Measurements from ENCODE around the gene TBL2. TPM values are rescaled to one million over a fixed set of nuclear protein-coding genes. Genes with fewer than 3 reads are reported as not detected.
"Not testable (repeated sequence)": the region's sequence is repeated elsewhere in the genome, so short reads cannot be mapped to it uniquely, and the experiment has no call there.

TBL2 gene
- total RNA-seq, 1 donor from 2014 or later: 52.2 TPM

GRCh38 chr7:73560109-73560835, 18.1 kb downstream of the TBL2 start:
- no peak for DNase-seq (ENCODE audit: low spot score in 2 of 2, unreplicated experiment in 2 of 2)
- H3K27ac Mint-ChIP-seq: peak overlapping the region; percentile 5
- H3K9me3 Mint-ChIP-seq: no peaks in the 10 kb centered on the region
- H3K27me3 Mint-ChIP-seq (ENCODE audit: low read depth): no peaks in the 10 kb centered on the region
- no peaks in the 10 kb centered on the region for H3K36me3 Mint-ChIP-seq
- H3K4me3 Mint-ChIP-seq: no peak overlapping the region
- H3K4me1 Mint-ChIP-seq: peaks cover 15% of the 10 kb centered on the region
- no peak for TF ChIP-seq CTCF (IDR thresholded peaks at IDR 0.05; ENCODE audit: unreplicated experiment)

- peak within 1 kb of the TSS; percentile 95 for H3K27ac Mint-ChIP-seq
- H3K4me3 Mint-ChIP-seq: peak within 1 kb of the TSS; percentile 85
- H3K27me3 Mint-ChIP-seq (ENCODE audit: low read depth): no peaks in the 10 kb centered on the region
- peaks cover 17% of the 10 kb centered on the region for H3K4me1 Mint-ChIP-seq
- H3K9me3 Mint-ChIP-seq: no peaks in the 10 kb centered on the region
- H3K36me3 Mint-ChIP-seq: peaks cover 2% of the 10 kb centered on the region
- peak; percentile 62 to 79 for DNase-seq (ENCODE audit: low spot score in 2 of 2, unreplicated experiment in 2 of 2)
- TF ChIP-seq CTCF (IDR thresholded peaks at IDR 0.05; ENCODE audit: unreplicated experiment): no peak
Measured at GRCh38 chr7:73557397-73558257, 20.8 kb downstream of the TBL2 start, which contains the start of gene BCL7B. TSS of gene BCL7B (minus strand) at chr7:73557690. CDS start at chr7:73557578, 112 bp downstream.

GRCh38 chr7:73557108-73557396, 21.3 kb downstream of the TBL2 start:
- Mint-ChIP-seq H3K27me3 (ENCODE audit: low read depth) (no peaks in the 10 kb centered on the region), H3K27ac (peak overlapping the region; percentile 95), H3K4me1 (peaks cover 17% of the 10 kb centered on the region), H3K4me3 (peak overlapping the region; percentile 85), H3K9me3 (no peaks in the 10 kb centered on the region), H3K36me3 (peaks cover 4% of the 10 kb centered on the region)
- TF ChIP-seq CTCF (IDR thresholded peaks at IDR 0.05; ENCODE audit: unreplicated experiment): no peak
- peak; percentile 84 to 87 for DNase-seq (ENCODE audit: low spot score in 2 of 2, unreplicated experiment in 2 of 2)

- peak overlapping the region; percentile 95 for H3K27ac Mint-ChIP-seq
- no peaks in the 10 kb centered on the region for H3K27me3 Mint-ChIP-seq (ENCODE audit: low read depth)
- no peaks in the 10 kb centered on the region for H3K9me3 Mint-ChIP-seq
- peaks cover 5% of the 10 kb centered on the region for H3K36me3 Mint-ChIP-seq
- no peak for TF ChIP-seq CTCF (IDR thresholded peaks at IDR 0.05; ENCODE audit: unreplicated experiment)
- H3K4me3 Mint-ChIP-seq: peak overlapping the region; percentile 85
- DNase-seq (ENCODE audit: low spot score in 2 of 2, unreplicated experiment in 2 of 2): no peak
- peaks cover 17% of the 10 kb centered on the region for H3K4me1 Mint-ChIP-seq
Measured at GRCh38 chr7:73556208-73557107, 21.9 kb downstream of the TBL2 start.

GRCh38 chr7:73555411-73555982, 22.9 kb downstream of the TBL2 start:
- DNase-seq (ENCODE audit: low spot score in 2 of 2, unreplicated experiment in 2 of 2): no peak
- no peak for TF ChIP-seq CTCF (IDR thresholded peaks at IDR 0.05; ENCODE audit: unreplicated experiment)
- H3K9me3 Mint-ChIP-seq: no peaks in the 10 kb centered on the region
- peak overlapping the region; percentile 85 for H3K4me3 Mint-ChIP-seq
- peaks cover 9% of the 10 kb centered on the region for H3K36me3 Mint-ChIP-seq
- H3K27ac Mint-ChIP-seq: peak overlapping the region; percentile 95
- peaks cover 17% of the 10 kb centered on the region for H3K4me1 Mint-ChIP-seq
- no peaks in the 10 kb centered on the region for H3K27me3 Mint-ChIP-seq (ENCODE audit: low read depth)

GRCh38 chr7:73550093-73550492, 28.3 kb downstream of the TBL2 start:
- not testable (repeated sequence) for H3K4me3 Mint-ChIP-seq; H3K27me3 Mint-ChIP-seq (ENCODE audit: low read depth); H3K9me3 Mint-ChIP-seq; H3K27ac Mint-ChIP-seq; H3K4me1 Mint-ChIP-seq; DNase-seq (ENCODE audit: low spot score in 2 of 2, unreplicated experiment in 2 of 2)
- H3K36me3 Mint-ChIP-seq: peaks cover 20% of the 10 kb centered on the region

Measured in mesothelial cell of epicardium (in vitro differentiated cells).